HS-5 (cell line): ENCODE measurements around the gene FOSB.

Experiments
- DNase-seq: peaks from one replicate; pipeline ENCODE4 v3.0.0-alpha.2; 2012; ENCODE audit warnings: low read depth

The FOSB gene

DNA sequence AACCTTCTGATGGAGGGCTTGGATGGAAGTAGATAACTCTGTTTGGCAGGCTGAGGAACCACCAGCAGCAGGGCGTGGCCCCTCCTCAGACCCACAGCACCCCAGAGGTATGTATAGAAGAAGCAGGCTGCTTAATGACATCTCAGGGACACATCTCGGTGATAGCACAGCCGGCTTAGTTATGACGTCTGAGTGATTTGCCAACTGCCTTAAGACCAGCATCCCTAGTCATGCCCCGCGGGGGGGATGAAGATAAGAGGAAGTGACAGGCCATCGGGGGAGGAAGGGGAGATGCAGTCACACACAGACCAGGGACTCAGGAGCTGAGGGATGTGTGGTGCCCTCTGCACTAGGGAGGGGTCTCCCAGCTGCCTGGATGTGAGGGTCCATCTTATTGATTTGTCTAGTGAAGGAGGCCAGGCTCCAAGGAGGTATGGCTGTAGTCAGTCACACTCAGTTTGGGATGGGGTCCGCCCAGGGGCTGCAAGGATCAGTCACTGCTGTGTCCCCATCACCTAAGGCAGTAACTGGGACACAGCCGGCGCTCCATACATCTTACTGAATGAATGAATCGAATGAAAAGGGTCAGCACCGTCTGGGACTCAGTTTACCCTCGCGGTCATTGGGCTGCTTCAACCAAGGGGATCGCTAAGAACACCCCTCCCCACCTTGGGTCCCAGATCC lies 24.9 kb upstream of the FOSB start:
- no peak for DNase-seq

DNA sequence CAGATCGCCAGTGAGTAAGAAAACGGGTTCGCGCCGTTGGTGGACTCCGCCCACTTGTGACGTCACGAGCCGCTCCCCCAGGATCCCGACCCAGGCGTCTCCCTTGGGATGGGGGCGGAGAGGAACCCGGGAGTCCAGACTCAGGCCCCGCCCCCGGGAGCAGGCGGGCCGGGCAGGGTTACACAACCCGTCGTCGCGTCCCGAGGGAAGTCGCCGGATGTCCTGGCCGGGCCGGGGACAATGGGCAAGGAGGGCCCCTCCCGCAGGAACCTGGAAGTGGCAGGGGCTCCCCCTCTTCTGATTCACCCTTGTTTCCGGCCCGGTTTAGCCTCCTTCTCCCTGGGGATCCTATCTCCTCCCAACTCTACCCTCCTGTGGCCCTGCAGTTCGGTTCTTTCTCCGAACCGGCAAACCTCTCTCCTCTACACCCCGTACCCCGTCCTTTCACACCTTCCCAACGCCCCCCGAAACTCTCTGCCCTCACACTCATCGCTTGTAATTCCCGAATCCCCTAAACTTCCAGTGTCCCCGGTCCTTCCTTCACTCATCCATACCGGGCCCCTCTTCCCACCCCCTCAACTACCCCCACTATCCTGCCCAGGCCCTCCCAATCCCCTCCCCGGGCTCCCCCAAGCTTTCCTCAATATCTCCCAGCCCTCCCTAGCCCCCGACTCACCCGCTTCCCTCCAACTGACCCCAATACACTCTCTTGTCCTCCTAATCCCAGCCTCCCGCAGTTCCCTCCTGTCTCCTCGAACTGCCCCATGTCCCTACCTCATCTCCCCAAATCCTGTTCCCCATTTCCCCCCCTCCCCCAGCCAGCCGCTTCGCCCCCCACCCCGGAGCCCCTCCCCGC lies 24.1 kb upstream of the FOSB start:
- DNase-seq, result peak; percentile 70

DNA sequence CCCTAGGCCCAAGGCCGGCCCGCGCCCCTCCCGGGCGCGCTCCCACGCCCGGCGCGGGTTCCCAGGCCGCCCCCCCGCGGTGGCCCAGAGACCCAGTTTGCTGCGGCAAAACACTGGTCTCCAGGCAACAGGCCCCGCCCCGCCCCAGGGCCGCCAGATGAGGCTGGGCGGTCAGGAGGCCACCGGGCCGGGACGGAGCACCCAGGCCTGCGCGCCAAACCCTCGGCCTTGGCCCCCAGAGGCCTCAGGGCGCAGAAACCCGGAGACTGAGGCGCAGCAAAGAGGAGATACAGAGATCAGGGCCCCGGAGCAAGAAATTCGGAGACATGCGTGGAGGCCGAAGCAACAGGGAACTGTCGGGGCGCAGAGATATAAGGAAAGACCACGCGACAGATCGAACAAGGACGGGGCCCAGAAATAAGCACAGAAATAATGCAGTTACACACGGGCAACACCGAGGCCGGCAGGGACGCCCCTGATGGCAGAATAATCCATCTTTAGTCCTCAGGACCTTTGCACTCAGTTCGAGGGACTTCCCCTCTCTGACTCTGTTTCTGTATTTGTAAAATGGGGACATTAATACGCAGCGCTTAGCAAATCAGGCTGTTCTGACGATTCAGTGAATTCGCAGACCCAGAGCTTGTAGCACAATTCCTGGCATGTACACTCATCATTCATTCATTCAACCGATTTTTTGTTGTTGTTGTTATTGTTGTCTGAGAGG lies 23.3 kb upstream of the FOSB start:
- DNase-seq, result no peak

DNA sequence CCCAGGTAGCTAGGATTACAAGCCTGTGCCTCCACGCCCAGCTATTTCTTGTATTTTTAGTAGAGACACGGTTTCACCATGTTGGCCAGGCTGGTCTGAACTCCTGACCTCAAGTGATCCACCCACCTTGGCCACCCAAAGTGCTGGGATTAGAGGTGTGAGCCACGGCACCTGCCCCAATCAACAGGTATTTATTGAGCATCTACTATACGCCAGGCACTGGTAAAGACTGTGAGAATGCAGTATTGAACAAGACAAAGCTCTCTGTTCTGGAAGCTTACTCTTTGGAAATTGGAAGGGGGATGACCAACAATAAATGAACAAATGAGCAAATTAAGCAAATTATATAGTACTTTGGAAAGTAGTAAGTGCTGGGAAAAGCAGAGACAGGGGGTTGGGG lies 22.7 kb upstream of the FOSB start:
- no peak for DNase-seq

DNA sequence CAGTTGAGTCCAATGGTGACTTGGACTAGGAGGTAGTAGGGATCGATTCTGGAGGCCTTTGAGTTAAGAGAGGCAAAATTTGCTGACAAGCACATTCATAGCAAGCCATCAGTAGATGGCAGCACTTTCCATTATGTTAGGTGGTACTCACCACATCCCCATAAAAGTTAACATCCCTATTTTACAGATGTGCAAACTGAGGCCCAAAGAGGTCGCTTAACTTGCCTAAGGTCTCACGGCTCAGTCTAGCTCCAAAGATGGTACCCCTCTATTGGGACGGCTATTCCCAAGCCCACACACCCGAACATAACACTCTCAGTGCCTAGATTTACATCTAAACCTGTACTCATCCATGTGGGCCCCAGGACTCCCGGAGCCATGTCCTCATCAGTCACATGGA lies 21.5 kb upstream of the FOSB start:
- DNase-seq, result no peak

DNA sequence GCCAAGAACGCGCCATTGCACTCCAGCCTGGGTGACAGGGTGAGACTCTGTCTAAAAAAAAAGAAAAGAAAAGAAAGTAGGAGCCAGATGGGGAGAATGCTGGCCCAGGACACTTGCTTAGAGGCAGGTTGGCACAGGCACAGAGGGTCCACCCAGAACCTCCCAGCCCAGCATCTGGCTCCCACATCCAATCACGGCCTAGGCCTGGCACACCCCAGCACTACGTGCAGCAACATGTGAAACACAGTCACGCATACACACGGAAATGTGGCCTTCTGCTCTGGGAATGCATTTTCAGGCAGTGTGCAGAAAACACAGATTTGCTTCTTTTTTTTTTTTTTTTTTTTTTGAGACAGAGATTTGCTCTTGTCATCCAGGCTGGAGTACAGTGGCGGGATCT lies 20.9 kb upstream of the FOSB start:
- DNase-seq, result no peak

DNA sequence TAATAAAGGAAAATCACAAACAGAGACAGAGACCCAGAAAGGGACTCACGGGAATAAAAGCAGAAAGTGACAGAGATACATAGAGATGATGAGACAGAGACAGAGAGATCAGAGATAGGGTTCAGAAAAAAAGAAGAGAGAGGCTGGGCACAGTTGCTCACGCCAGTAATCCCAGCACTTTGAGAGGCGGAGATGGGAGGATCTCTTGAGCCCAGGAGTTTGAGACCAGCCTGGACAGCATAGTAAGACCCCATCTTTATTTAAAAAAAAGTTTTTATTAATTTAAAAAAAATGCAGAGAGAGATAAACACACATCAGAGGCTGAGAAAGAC lies 19.4 kb upstream of the FOSB start:
- no peak for DNase-seq

DNA sequence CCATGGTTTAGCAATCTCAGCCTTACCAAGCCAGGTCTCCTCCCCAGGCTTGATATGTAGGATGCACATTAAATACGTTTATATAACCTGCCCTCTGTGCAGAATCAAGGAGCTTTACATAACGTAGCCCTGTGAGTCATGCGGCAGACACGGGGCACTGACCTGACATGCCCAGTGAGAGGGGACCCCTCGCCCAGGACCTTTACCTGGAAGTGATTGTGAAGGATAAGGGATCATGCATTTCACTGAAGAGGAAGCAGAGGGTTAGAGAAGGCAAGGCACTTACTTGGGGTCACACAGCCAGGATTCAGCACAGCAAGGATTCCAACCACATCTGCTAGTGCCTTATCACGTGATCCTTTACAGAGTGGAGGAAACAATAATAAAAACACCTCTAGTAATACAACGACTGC lies 18.9 kb upstream of the FOSB start:
- no peak for DNase-seq

DNA sequence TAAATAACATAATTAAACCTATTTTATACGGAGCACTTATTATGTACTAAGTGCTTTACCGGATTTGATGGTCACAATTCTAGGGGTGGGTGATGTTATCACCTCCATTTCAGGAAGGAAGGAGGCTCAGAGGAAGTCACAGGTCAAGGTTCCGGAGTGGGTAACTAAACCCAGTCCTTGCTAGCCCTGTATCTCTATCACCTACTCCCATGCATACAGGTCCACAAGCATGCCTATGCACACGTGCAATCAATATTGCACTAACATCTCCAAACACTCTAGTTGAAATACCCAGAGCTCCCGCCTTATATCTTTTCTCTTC lies 17.8 kb upstream of the FOSB start:
- no peak for DNase-seq

DNA sequence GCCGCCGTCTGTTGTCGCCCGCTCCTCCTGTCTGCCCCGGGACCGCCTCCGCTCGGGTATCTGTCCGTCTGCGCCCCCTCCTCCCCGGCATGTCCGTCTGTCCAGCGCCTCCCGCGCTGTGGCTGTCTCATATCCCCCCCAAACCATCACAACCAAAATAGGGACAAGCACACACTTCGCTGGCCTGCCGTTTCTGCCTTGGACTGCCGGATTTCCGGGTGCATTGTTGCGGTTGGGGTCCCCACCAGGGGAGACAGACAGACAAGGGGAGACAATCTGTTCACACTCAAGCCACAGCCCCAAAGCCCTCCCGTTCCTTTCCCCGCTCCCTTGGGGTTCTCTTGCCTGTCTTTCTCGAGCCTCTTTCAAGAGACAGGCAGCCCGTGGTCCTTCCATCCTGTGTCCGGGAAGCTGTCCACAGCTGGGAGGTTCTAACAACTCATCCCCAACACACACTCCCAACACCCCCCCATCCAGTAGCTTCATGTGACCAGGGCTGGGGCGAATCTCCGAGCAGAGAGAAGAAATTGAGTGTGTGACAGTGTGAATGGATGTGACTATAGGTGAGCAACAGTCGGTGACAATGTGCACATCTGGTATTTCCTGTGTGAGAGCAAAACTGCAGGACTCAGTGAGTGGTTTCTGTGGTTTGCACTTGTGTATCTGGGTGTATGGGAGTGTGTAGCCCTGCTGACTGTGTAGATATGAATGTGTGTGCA lies 16.5 kb upstream of the FOSB start:
- DNase-seq, result no peak

DNA sequence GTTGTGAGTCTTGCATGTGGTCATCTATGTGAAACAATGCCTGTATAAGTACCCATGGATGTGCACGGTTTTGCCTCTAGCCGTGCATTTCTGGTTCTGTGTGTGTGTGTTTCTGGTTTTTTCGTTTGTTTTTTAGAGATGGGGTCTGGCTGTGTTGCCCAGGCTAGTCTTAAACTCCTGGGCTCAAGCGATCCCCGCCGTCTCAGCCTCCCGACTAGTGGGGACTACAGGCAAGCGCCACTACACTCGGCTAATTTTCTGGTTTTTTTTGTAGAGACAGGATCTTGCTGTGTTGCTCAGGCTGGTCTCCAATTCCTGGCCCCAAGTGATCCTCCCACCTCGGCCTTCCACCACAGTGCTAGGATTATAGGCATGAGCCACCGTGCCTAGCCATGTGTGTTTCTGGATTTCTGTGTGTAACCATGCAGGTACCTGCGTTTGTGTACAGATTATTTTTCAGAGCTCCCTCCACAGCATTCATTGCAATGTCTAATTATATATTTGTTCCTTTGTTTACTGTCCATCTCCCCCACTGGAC lies 15.9 kb upstream of the FOSB start:
- no peak for DNase-seq

DNA sequence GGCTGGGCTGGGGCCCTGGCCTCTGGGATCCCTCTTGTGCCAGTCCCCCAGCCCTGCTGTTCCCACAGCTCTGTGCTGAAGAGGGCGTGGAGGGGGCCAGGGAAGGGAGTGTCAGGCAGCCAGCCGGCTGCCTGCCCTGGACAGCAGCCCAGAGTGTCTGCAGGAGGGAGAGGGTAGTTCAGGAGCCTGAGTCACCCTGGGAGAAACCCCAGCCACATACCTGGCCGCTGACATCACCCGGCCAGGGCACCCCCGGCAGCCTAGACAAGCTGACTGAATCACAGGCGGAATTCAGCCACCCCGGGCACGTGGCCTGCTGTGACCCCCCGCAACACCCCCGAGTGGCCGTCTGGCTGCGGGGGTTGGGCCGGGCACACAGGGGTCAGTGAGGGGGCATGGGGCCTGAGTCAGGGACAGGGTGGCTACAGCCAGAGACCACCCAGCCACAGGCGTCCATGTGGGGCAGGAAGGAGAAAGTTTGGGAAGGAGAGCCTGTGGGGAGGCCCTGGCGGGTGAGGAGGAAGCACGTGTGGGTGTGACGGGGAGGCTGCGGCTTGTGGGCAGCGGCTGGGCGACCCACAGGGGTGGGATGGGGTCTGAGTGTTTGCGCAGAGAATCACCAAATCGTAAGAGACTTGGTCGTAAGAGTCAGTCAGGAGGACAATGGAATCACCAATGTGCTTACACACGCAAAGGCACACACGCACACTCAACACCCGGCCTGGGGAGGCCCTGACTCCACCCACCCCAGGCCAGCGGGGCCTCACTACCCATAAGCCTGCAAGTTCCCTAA lies 11.9 kb upstream of the FOSB start:
- DNase-seq, result peak; percentile 95

DNA sequence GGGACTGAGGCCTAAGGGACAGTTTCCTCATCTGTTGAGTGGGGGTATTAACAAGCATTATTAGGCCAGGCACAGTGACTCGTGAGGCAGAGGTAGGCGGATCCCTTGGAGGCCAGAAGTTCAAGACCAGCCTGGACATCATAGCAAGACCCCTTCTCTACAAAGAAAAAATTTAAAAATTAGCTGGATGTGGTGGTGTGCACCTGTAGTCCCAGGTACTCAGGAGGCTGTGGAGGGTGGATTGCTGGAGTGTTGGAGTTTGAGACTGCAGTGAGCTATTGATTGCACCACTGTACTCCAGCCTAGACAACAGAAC lies 11.3 kb upstream of the FOSB start:
- no peak for DNase-seq

DNA sequence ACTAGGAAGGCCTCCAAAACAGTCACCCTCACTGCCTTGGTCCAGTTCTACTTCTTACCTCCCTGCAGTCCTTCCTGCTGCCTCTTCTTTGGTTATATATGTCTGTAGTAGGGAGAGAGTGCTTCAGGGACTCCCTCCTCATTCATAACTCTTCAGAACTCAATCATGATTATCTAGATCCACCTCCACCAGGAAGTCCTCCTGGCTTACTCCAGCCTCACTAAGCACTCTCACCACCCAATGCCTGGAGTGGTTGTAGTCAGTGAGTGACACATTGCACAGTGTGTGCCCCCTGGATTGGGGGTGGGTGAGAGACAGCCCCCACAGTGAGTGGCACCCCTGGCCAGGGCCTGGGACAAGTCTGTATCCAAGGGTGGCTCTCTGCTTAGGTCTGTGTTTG lies 10.0 kb upstream of the FOSB start:
- no peak for DNase-seq

DNA sequence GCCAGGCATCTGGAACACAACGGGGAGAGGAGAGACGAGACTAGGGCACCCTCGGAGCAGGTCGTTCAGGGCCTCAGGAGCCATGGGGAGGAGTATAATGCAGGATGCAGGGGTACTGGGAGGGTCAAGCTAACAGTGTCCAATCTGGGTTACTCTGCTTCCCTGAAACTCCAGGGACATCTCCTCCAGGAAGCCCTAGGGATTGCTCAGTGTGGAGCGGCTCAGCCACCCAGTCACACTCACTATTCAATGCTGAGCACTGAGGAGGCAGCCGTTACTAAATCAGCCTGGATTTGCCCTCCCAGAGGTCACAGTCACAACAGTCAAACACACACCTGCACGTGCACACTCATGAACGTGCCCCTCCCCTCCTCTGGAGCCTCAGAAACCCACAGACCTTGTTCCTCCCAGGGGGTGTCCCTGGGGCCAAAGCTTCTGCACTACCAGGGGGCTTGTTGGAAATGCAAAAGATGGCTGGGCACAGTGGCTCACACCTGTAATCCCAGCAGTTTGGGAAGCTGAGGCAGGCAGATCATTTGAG lies 6.9 kb upstream of the FOSB start:
- no peak for DNase-seq

DNA sequence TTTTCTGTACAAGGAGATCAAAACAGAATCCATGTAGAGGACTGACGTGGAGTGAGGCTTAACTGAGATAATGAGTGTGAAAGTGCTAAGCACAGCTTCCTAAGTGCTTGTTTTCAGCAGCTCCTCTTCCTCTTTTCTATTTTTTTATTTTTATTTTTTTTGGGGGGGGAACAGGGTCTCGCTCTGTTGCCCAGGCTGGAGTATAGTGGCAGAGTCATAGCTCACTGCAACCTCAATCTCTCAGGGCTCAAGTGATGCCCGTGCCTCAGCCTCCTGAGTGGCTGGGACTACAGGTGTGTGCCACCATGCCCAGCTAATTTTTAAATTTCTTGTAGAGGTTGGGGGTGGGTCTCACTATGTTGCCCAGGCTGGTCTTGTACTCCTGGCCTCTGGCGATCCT lies 5.6 kb upstream of the FOSB start:
- no peak for DNase-seq

DNA sequence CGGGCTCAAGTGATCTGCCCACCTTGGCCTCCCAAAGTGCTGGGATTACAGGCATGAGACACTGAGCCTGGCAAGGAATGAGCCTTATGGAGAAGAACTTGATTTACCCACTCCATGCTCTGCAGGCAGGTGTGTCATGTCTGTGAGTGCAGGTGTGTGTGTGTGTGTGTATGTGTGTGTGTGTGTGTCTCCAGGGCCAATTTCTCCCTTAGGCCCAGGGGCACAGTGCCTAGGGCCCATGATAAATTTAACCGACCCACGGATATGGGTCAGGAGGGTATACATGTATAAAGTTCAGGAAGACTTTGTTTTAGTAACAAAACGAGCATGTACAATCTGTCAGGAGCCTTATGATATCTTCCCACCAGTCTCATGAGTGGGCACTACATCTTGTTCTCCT lies 4.6 kb upstream of the FOSB start:
- DNase-seq, result no peak

DNA sequence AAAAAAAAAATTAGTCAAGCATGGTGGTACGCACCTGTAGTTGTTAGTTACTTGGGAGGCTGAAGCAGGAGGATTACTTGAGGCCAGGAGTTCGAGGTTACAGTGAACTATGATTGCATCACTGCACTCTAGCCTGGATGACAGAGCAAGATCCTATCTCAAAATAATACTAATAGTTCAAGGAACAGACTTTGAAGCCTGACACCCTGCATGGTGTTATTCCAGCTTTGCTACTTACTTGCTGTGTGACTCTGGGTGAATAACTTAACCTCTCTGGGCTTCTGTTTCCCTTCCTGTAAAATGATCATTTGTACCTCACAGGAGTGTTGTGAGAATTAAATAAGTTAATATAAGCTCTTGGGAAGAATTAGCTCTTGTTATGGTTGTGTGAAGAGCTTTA lies 3.5 kb upstream of the FOSB start:
- no peak for DNase-seq

DNA sequence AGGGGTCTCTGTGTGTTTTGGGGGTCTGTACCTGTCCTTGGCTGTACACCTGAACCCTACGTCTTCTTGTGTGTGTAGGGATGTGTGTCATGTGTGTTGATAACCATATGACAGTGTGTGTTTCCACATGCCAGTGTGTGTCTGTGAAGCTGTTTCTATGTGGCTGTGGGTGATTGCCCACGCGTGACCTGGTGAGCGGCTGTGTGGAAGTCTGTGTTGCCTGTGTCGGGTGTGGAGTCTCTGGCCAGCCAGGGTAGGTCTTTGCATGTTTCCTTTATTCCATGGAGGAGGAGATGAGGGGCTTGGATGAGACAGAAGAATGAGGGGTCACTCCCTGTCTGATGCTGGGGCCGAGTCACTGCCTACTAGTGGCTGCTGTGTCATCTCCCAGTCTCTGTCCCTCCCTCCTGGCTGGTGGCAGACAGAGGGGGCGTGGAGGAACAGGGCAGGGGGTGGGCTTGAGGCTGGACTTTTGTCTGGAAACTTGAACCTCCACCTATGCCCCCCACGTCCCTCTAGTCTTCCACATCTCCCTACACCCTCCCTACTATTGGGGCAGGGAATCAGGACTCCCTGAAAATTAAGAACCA lies 2.8 kb upstream of the FOSB start:
- no peak for DNase-seq

DNA sequence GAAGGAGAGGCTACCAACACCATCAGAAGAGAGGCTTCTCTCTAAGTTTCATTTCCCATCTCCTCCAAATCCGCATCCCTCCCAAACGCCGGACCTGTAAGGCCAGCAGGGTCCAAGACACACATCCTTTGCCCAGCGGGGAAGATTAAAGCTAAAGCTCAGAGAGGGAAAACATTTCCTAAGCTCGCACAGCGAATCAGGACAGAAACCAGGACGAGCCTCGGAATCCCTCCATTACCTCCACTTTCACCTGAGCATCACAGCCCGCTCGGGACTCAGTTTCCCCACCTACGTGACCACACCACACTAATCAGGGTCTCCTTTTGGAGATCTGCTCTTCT lies 711 bp upstream of the FOSB start:
- no peak for DNase-seq

DNA sequence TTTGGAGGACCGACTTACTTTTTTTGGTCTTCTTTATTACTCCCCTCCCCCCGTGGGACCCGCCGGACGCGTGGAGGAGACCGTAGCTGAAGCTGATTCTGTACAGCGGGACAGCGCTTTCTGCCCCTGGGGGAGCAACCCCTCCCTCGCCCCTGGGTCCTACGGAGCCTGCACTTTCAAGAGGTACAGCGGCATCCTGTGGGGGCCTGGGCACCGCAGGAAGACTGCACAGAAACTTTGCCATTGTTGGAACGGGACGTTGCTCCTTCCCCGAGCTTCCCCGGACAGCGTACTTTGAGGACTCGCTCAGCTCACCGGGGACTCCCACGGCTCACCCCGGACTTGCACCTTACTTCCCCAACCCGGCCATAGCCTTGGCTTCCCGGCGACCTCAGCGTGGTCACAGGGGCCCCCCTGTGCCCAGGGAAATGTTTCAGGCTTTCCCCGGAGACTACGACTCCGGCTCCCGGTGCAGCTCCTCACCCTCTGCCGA lies 409 bp downstream of the FOSB start:
- DNase-seq, result no peak
